DOHH2 (cell line): ENCODE data around the gene DISC1.

Experiments
- H3F3A ChIP-seq: fragments of 200-600 bp; sonication (generic), shearing (Covaris generic); 2 replicates; pipeline ENCODE4 v1.6.0; 2016; ENCODE audit warnings: antibody characterized with exemption, mild to moderate bottlenecking; ENCODE audit not compliant: control insufficient read depth, insufficient read depth
- H3K27ac ChIP-seq: fragments of 200-600 bp; sonication (generic); 2 replicates; pipeline ENCODE4 v1.5.1; 2014; ENCODE audit warnings: low read depth, mild to moderate bottlenecking, low read length, moderate library complexity
- H3K27me3 ChIP-seq: fragments of 200-600 bp; sonication (generic); 2 replicates; pipeline ENCODE4 v1.6.1; 2014; ENCODE audit warnings: mild to moderate bottlenecking, low read length, mixed read lengths; ENCODE audit not compliant: control insufficient read depth
- H3K36me3 ChIP-seq: fragments of 200-600 bp; sonication (generic); 2 replicates; pipeline ENCODE4 v1.6.1; 2014; ENCODE audit warnings: mild to moderate bottlenecking, low read length, moderate library complexity, mixed read lengths; ENCODE audit not compliant: control insufficient read depth
- H3K4me1 ChIP-seq: fragments of 200-600 bp; sonication (generic); 2 replicates; pipeline ENCODE4 v1.6.1; 2014; ENCODE audit warnings: mild to moderate bottlenecking, low read length, mixed read lengths; ENCODE audit not compliant: control insufficient read depth
- H3K4me2 ChIP-seq: fragments of 200-600 bp; sonication (generic); 2 replicates; pipeline ENCODE4 v1.6.0; 2014; ENCODE audit warnings: mild to moderate bottlenecking, low read length, moderate library complexity
- H3K4me3 ChIP-seq: fragments of 200-600 bp; sonication (generic); 2 replicates; pipeline ENCODE4 v1.5.1; 2014; ENCODE audit warnings: mild to moderate bottlenecking, low read length, mixed read lengths
- H3K79me2 ChIP-seq: fragments of 200-600 bp; sonication (generic); 2 replicates; pipeline ENCODE4 v1.6.1; 2014; ENCODE audit warnings: mild to moderate bottlenecking, low read length, mixed read lengths; ENCODE audit not compliant: control insufficient read depth
- H3K9me2 ChIP-seq: fragments of 200-600 bp; sonication (generic); replicated peaks from 2 replicates; pipeline ENCODE4 v1.6.1; 2014; ENCODE audit warnings: mild to moderate bottlenecking, low read length, mixed read lengths; ENCODE audit not compliant: control insufficient read depth
- H3K9me3 ChIP-seq: fragments of 200-600 bp; sonication (generic); 2 replicates; pipeline ENCODE4 v1.6.1; 2014; ENCODE audit warnings: antibody characterized with exemption, low read length, mixed read lengths; ENCODE audit not compliant: control insufficient read depth, insufficient read depth
- H4K20me1 ChIP-seq: fragments of 200-600 bp; sonication (generic); 2 replicates; pipeline ENCODE4 v1.6.0; 2014; ENCODE audit warnings: low read depth, mild to moderate bottlenecking, antibody characterized with exemption, low read length, moderate library complexity; ENCODE audit not compliant: control insufficient read depth, insufficient read depth
- CTCF ChIP-seq: fragments of 200-600 bp; sonication (generic); IDR thresholded peaks from one replicate; pipeline ENCODE4 v1.5.1; 2014; ENCODE audit warnings: antibody characterized with exemption, mild to moderate bottlenecking, low read depth, low read length; ENCODE audit not compliant: poor library complexity, severe bottlenecking
- EZH2phosphoT487 ChIP-seq: fragments of 200-600 bp; sonication (generic); IDR thresholded peaks from 2 replicates; pipeline ENCODE4 v1.6.1; 2017; ENCODE audit warnings: borderline replicate concordance, mild to moderate bottlenecking, antibody characterized with exemption, low read length, moderate library complexity, mixed read lengths

The DISC1 gene

GRCh38 chr1:231584921-231585320, 41.7 kb upstream of the DISC1 start:
- Histone ChIP-seq H3K9me3 (no peaks in the 10 kb centered on the region), H3K27ac (no peak overlapping the region), H3K4me2 (no peak overlapping the region), H3K9me2 (no peaks in the 10 kb centered on the region), H3K4me1 (no peaks in the 10 kb centered on the region), H3K79me2 (no peaks in the 10 kb centered on the region), H3K36me3 (no peaks in the 10 kb centered on the region), H4K20me1 (peaks cover 4% of the 10 kb centered on the region; the same call in 1 of the 2 replicates), H3K4me3 (no peak overlapping the region), H3F3A (no peaks in the 10 kb centered on the region), H3K27me3 (no peaks in the 10 kb centered on the region; the same call in 1 of the 2 replicates)
- TF ChIP-seq CTCF: no peak
- no peak for TF ChIP-seq EZH2phosphoT487

GRCh38 chr1:231590453-231591198, 36.0 kb upstream of the DISC1 start:
- Histone ChIP-seq H3K36me3 (no peaks in the 10 kb centered on the region), H3K27ac (no peak overlapping the region), H3K9me3 (no peaks in the 10 kb centered on the region), H3K4me1 (no peaks in the 10 kb centered on the region), H3F3A (no peaks in the 10 kb centered on the region), H3K9me2 (no peaks in the 10 kb centered on the region), H4K20me1 (no peaks in the 10 kb centered on the region), H3K4me3 (no peak overlapping the region), H3K79me2 (no peaks in the 10 kb centered on the region), H3K4me2 (no peak overlapping the region), H3K27me3 (no peaks in the 10 kb centered on the region)
- TF ChIP-seq EZH2phosphoT487: no peak
- TF ChIP-seq CTCF: peak; percentile 81

- no peaks in the 10 kb centered on the region for H3K36me3 ChIP-seq
- H3K27ac ChIP-seq: no peak overlapping the region
- H3K4me2 ChIP-seq: no peak overlapping the region
- H3K79me2 ChIP-seq: no peaks in the 10 kb centered on the region
- H3K27me3 ChIP-seq: no peaks in the 10 kb centered on the region
- H4K20me1 ChIP-seq: no peaks in the 10 kb centered on the region
- no peaks in the 10 kb centered on the region for H3F3A ChIP-seq
- no peaks in the 10 kb centered on the region for H3K9me2 ChIP-seq
- H3K9me3 ChIP-seq: no peaks in the 10 kb centered on the region
- no peaks in the 10 kb centered on the region for H3K4me1 ChIP-seq
- no peak overlapping the region for H3K4me3 ChIP-seq
- TF ChIP-seq EZH2phosphoT487 (no peak), CTCF (no peak)
These were observed 35.1 kb upstream of the DISC1 start for GRCh38 chr1:231591466-231591865.
